ENCODE measurements around the gene OLFM1. TPM values are rescaled to one million over a fixed set of nuclear protein-coding genes. Genes with fewer than 3 reads are reported as not detected.
"Not testable (repeated sequence)": the region's sequence is repeated elsewhere in the genome, so short reads cannot be mapped to it uniquely, and the experiment has no call there.

Gene OLFM1
- total RNA-seq, 1 donor from 2014 or later: 26.0 TPM

GRCh38 chr9:135061441-135061840 is 26.0 kb upstream of the OLFM1 start:
- DNase-seq (peak; percentile 40), ATAC-seq (no peak)

DNA sequence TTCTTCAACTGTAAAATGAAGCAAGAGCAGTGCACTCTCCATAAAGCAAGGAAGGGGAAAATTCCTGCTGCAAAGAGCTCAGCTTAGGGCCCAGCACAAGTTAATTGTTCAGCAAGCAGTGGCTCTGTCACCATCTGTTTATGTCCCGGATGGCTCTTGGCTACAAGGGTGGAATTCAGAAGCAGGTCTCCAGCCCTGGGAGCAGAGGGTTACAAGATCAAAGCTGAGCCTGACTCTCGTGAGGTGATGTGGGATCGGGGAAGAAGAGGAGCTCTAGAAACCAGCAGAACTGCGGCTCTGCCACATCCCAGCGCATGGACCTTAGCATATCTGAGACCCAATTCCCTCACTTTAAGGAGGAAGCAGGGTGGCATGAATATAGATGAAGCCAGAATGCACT is 25.2 kb upstream of the OLFM1 start:
- intact Hi-C loops (cut with DNase I): no loop called here
- ATAC-seq (no peak), DNase-seq (peak; percentile 15)
- no peak overlapping the region for H3K4me3 ChIP-seq
- H3K36me3 ChIP-seq: no peaks in the 10 kb centered on the region
- H3K27me3 ChIP-seq: peaks cover under 1% of the 10 kb centered on the region
- no peak overlapping the region for H3K27ac ChIP-seq
- no peaks in the 10 kb centered on the region for H3K9me3 ChIP-seq
- no peaks in the 10 kb centered on the region for H3K4me1 ChIP-seq
- TF ChIP-seq CTCF (IDR thresholded peaks at IDR 0.05): no peak

More at GRCh38 chr9:135061441-135061840, 26.0 kb upstream of the OLFM1 start:
- peaks cover 6% of the 10 kb centered on the region for H3K27me3 ChIP-seq
- H3K4me1 ChIP-seq: no peaks in the 10 kb centered on the region
- no peaks in the 10 kb centered on the region for H3K9me3 ChIP-seq
- H3K27ac ChIP-seq: no peak overlapping the region
- H3K36me3 ChIP-seq: no peaks in the 10 kb centered on the region
- no peak overlapping the region for H3K4me3 ChIP-seq
- intact Hi-C loops (cut with DNase I): no loop called here
- TF ChIP-seq CTCF (IDR thresholded peaks at IDR 0.05): no peak

DNA sequence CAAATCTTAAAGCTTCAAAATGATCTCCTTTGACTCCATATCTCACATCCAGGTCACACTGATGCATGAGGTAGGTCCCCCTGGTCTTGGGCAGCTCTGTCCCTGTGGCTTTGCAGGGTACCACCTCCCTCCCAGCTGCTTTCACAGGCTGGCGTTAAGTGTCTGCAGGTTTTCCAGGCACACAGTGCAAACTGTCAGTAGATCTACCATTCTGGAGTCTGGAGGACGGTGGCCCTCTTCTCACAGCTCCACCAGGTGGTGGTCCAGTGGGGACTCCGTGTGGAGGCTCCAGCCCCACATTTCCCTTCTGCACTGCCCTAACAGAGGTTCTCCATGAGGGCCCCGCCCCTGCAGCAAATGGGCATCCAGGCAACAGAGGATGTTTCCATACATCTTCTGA is 24.0 kb upstream of the OLFM1 start:
- ATAC-seq; H3K27me3 ChIP-seq; H3K4me1 ChIP-seq; H3K27ac ChIP-seq; intact Hi-C loops (cut with DNase I); H3K4me3 ChIP-seq; H3K9me3 ChIP-seq; H3K36me3 ChIP-seq: not testable (repeated sequence)
- DNase-seq: peak; percentile 30

GRCh38 chr9:135063888-135064287 is 23.6 kb upstream of the OLFM1 start:
- H3K4me3 ChIP-seq; intact Hi-C loops (cut with DNase I); H3K27ac ChIP-seq; ATAC-seq; H3K9me3 ChIP-seq; H3K36me3 ChIP-seq; H3K4me1 ChIP-seq: not testable (repeated sequence)
- DNase-seq: peak; percentile 17
- H3K27me3 ChIP-seq: peaks cover 11% of the 10 kb centered on the region

- ATAC-seq (no peak), DNase-seq (peak; percentile 41)
- Histone ChIP-seq H3K27ac (no peak overlapping the region), H3K4me1 (no peaks in the 10 kb centered on the region), H3K9me3 (no peaks in the 10 kb centered on the region), H3K27me3 (peaks cover 19% of the 10 kb centered on the region), H3K36me3 (no peaks in the 10 kb centered on the region), H3K4me3 (no peak overlapping the region)
- intact Hi-C loops (cut with DNase I): no loop called here
- TF ChIP-seq CTCF (IDR thresholded peaks at IDR 0.05): no peak
These were observed 22.3 kb upstream of the OLFM1 start for GRCh38 chr9:135065151-135065550.

DNA sequence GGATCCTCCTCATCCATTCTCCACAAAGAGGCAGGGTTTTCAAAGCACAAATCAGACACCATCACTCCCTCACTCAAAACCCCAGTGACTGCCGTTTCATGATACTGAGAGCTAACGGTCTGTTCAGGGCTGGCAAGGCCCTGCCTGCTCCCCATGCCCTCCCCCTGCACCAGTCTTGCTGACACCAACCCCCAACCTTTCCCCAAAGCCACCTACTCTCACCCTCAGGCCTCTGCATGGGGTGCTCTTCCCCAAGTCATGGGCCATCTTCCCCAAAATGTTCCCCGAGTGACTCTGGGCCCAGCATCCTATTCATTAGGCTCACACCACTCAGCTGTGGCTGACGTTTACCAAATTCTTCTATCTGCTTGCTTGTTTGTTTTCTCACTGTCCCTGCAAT is 21.7 kb upstream of the OLFM1 start:
- ATAC-seq (no peak), DNase-seq (peak; percentile 19)
- no peaks in the 10 kb centered on the region for H3K9me3 ChIP-seq
- H3K27ac ChIP-seq: no peak overlapping the region
- TF ChIP-seq CTCF (IDR thresholded peaks at IDR 0.05): no peak
- intact Hi-C loops (cut with DNase I): no loop called here
- H3K4me1 ChIP-seq: no peaks in the 10 kb centered on the region
- H3K4me3 ChIP-seq: no peak overlapping the region
- H3K27me3 ChIP-seq: peaks cover 20% of the 10 kb centered on the region
- H3K36me3 ChIP-seq: no peaks in the 10 kb centered on the region

GRCh38 chr9:135066291-135066690 is 21.2 kb upstream of the OLFM1 start:
- intact Hi-C loops (cut with DNase I): no loop called here
- no peak for ATAC-seq
- Histone ChIP-seq H3K27ac (no peak overlapping the region), H3K36me3 (no peaks in the 10 kb centered on the region), H3K4me1 (no peaks in the 10 kb centered on the region), H3K9me3 (no peaks in the 10 kb centered on the region), H3K27me3 (peaks cover 20% of the 10 kb centered on the region), H3K4me3 (no peak overlapping the region)
- TF ChIP-seq CTCF (IDR thresholded peaks at IDR 0.05): no peak
- peak; percentile 20 for DNase-seq
